ENCODE data around the gene UHRF2.

- TF ChIP-seq CTCF (IDR thresholded peaks at IDR 0.05) (no peak), POLR2A (IDR thresholded peaks at IDR 0.05; ENCODE audit: low read depth) (no peak)
Measured at GRCh38 chr9:6431038-6431437, 18.0 kb downstream of the UHRF2 start.
